Glutamatergic neuron (in vitro differentiated cells): ENCODE measurements around the gene KRT86. TPM values are rescaled to one million over a fixed set of nuclear protein-coding genes. Genes with fewer than 3 reads are reported as not detected.

Source experiments
- total RNA-seq: library from RNA; stranded (reverse); fragmentation: NEBNext Ultra II Directional; extraction: Animal tissue kit (Norgen Biotek cat#: 25700); gene quantifications from one replicate; pipeline ENCODE4 v1.2.1, GENCODE V29; 2021; ENCODE audit not compliant: unreplicated experiment

KRT86 gene
- total RNA-seq, 1 donor from 2014 or later = not detected

Other genes starting within 250 kb of the KRT86 start
- gene NR4A1, start 223.2 kb upstream of the KRT86 start, total RNA-seq = 8.5 TPM
- 26.2 TPM for gene ATG101, start 204.7 kb upstream of the KRT86 start, total RNA-seq
- 0.88 TPM for gene SMIM41, start 194.9 kb upstream of the KRT86 start, total RNA-seq
- not detected for gene KRT80, start 82.6 kb upstream of the KRT86 start, total RNA-seq
- gene KRT7, start 41.4 kb upstream of the KRT86 start, total RNA-seq = not detected
- not detected for gene KRT81, start 16.9 kb downstream of the KRT86 start, total RNA-seq
- gene KRT83, start 46.8 kb downstream of the KRT86 start, total RNA-seq = not detected
- gene KRT85, start 92.8 kb downstream of the KRT86 start, total RNA-seq = not detected
- gene KRT84, start 111.0 kb downstream of the KRT86 start, total RNA-seq = not detected
- gene KRT82, start 131.7 kb downstream of the KRT86 start, total RNA-seq = not detected
- gene KRT75, start 159.7 kb downstream of the KRT86 start, total RNA-seq = not detected
- not detected for gene KRT6B, start 177.5 kb downstream of the KRT86 start, total RNA-seq
- not detected for gene KRT6C, start 199.2 kb downstream of the KRT86 start, total RNA-seq
- not detected for gene KRT6A, start 218.6 kb downstream of the KRT86 start, total RNA-seq
- gene KRT5, start 245.7 kb downstream of the KRT86 start, total RNA-seq = not detected